Sigmoid colon (tissue), 4 donors: ENCODE results near the gene TSPAN3.

Experiments used
- EP300 ChIP-seq, 4 donors: sonication (generic); formaldehyde crosslinking; IDR thresholded peaks; one replicate each; pipeline ENCODE4 v1.6.1; 2017; ENCODE audit warnings: antibody characterized with exemption in 4 of 4
- POLR2A ChIP-seq, 2 donors: fragments of 450-650 bp; IDR thresholded peaks; one replicate each; pipeline ENCODE4 v1.6.1; 2016; ENCODE audit warnings: antibody characterized with exemption in 2 of 2, mild to moderate bottlenecking in 2 of 2, moderate library complexity in 2 of 2
- POLR2AphosphoS5 ChIP-seq, 4 donors: sonication (generic); formaldehyde crosslinking; IDR thresholded peaks; one replicate each; pipeline ENCODE4 v1.6.1; 2017; ENCODE audit warnings: antibody characterized with exemption in 4 of 4
- TF ChIP-seq, protein P1 (sequence below), 4 experiments: fragments of 450-650 bp in 3 of 4; fragments of 200-600 bp in 1 of 4; IDR thresholded peaks; one replicate each; pipeline ENCODE4 v1.5.1; 2016 to 2019; ENCODE audit warnings: antibody characterized with exemption in 4 of 4, mild to moderate bottlenecking in 3 of 4, moderate library complexity in 2 of 4

DNA sequence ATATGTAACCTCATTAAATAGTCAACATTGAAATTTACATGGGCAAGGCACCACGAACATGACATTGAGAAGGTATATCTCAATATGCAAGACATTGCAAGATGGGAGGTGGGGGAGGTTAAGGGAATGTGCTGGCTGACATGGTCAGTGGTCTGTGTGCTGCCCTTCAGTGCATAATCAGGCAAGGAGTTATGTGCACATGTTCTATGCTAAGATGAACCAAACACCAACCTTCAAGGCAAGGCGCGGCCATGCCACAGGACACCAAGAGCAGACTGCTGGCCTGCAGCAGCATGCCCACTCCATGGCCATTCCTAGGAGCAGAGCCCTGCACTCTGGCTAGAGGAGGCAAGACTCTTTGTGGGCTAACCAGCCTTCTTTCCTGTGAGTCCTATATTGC is 40.9 kb upstream of the TSPAN3 start:
- TF ChIP-seq, protein P1, sequence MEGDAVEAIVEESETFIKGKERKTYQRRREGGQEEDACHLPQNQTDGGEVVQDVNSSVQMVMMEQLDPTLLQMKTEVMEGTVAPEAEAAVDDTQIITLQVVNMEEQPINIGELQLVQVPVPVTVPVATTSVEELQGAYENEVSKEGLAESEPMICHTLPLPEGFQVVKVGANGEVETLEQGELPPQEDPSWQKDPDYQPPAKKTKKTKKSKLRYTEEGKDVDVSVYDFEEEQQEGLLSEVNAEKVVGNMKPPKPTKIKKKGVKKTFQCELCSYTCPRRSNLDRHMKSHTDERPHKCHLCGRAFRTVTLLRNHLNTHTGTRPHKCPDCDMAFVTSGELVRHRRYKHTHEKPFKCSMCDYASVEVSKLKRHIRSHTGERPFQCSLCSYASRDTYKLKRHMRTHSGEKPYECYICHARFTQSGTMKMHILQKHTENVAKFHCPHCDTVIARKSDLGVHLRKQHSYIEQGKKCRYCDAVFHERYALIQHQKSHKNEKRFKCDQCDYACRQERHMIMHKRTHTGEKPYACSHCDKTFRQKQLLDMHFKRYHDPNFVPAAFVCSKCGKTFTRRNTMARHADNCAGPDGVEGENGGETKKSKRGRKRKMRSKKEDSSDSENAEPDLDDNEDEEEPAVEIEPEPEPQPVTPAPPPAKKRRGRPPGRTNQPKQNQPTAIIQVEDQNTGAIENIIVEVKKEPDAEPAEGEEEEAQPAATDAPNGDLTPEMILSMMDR (IDR thresholded peaks at IDR 0.05), result no peak
- TF ChIP-seq POLR2A (IDR thresholded peaks at IDR 0.05), result no peak
- no peak for TF ChIP-seq EP300 (IDR thresholded peaks at IDR 0.05)
- no peak for TF ChIP-seq POLR2AphosphoS5 (IDR thresholded peaks at IDR 0.05)
